Measurements from ENCODE around the gene DOK1.

Gene DOK1

GRCh38 chr2:74603282-74604000 lies 48.9 kb downstream of the DOK1 start:
- DNase-seq, result no peak

- DNase-seq, result no peak
Observed at GRCh38 chr2:74606927-74607326, 52.4 kb downstream of the DOK1 start.
